Activated T-cell treated with anti-CD3 and anti-CD28 coated beads, Interleukin-2, amount 50 U/mL, for 72 hours (primary cell): ENCODE measurements around the gene DNAH5. TPM values are rescaled to one million over a fixed set of nuclear protein-coding genes. Genes with fewer than 3 reads are reported as not detected.

ENCODE experiments used
- ATAC-seq, 2 donors: fragments of 150-1000 bp; cut with Tn5 transposase; replicated peaks in 1 of 2; 2 replicates each; pipeline ENCODE4 v1.10.0; 2021; ENCODE audit warnings: moderate library complexity in 2 of 2, mild to moderate bottlenecking in 1 of 2
- DNase-seq, 2 donors: peaks; one replicate each; pipeline ENCODE4 v3.0.0; 2021 to 2022; ENCODE audit warnings: mixed read lengths in 1 of 2
- H3K27ac Mint-ChIP-seq: one replicate; pipeline ENCODE4 v1.8.0; 2022; ENCODE audit warnings: mild to moderate bottlenecking, moderate library complexity, mixed read lengths
- H3K27me3 Mint-ChIP-seq: one replicate; pipeline ENCODE4 v1.8.0; 2022; ENCODE audit warnings: low read depth, mixed read lengths
- H3K36me3 Mint-ChIP-seq, 2 donors: one replicate each; pipeline ENCODE4 v1.8.0; 2022; ENCODE audit warnings: mixed read lengths in 2 of 2, mild to moderate bottlenecking in 1 of 2; ENCODE audit not compliant: insufficient read depth in 2 of 2
- H3K4me1 Mint-ChIP-seq: one replicate; pipeline ENCODE4 v1.8.0; 2022; ENCODE audit warnings: low read depth, mixed read lengths
- H3K4me3 Mint-ChIP-seq, 2 donors: one replicate each; pipeline ENCODE4 v1.8.0; 2022; ENCODE audit warnings: mild to moderate bottlenecking in 2 of 2, mixed read lengths in 2 of 2, moderate library complexity in 2 of 2
- H3K9me3 Mint-ChIP-seq, 2 donors: one replicate each; pipeline ENCODE4 v1.8.0; 2022; ENCODE audit warnings: mixed read lengths in 2 of 2
- total RNA-seq, 2 donors: library from RNA; stranded (reverse); gene quantifications; one replicate each; pipeline ENCODE4 v1.2.3, GENCODE V29; 2022

DNAH5 gene
- total RNA-seq, 2 donors from 2014 or later = not detected

- Mint-ChIP-seq H3K27me3 (peaks cover 5% of the 10 kb centered on the region), H3K27ac (no peak overlapping the region), H3K36me3 (peaks cover 3 to 4% of the 10 kb centered on the region in 2 donors), H3K4me3 (no peak overlapping the region), H3K9me3 (peaks cover 3 to 11% of the 10 kb centered on the region in 2 donors), H3K4me1 (no peaks in the 10 kb centered on the region)
- no peak for DNase-seq
- no peak for ATAC-seq
Observed at GRCh38 chr5:13932011-13932410, 12.5 kb downstream of the DNAH5 start.

DNA sequence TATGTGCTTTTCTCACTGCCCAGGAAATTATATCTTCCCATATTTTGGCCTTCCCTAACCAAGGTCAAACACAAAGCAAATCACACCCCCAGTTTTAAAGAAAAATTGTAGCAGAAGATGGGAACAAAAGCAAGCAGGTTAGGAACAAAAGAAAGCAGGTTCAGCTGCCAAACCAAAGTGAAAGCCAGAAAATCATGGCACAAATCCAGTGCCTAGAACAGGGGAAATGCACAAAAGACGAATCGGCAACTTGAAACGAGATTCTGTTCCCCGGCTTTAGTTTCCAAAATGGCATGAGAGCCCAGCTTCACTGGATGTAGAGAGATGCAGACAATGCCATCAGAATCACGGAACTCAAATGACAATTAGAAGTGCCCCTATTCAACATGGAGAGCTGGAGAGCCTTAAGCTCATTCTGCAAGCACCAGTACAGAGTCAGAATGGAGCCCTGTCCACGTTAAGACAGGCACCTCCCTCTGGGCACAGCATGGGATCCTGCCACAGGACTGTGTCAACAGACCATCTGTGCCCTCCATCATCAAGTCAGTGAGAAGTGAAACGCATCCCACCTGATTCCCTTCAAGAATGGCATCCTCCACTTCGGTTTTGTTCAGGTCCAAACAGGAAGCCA lies 13.8 kb downstream of the DNAH5 start:
- H3K4me3 Mint-ChIP-seq = no peak overlapping the region
- DNase-seq (no peak), ATAC-seq (no peak)
- H3K9me3 Mint-ChIP-seq = peaks cover 3 to 11% of the 10 kb centered on the region in 2 donors
- H3K27ac Mint-ChIP-seq = no peak overlapping the region
- peaks cover 5% of the 10 kb centered on the region for H3K27me3 Mint-ChIP-seq
- no peaks in the 10 kb centered on the region for H3K4me1 Mint-ChIP-seq
- H3K36me3 Mint-ChIP-seq = peaks cover 3 to 4% of the 10 kb centered on the region in 2 donors

DNA sequence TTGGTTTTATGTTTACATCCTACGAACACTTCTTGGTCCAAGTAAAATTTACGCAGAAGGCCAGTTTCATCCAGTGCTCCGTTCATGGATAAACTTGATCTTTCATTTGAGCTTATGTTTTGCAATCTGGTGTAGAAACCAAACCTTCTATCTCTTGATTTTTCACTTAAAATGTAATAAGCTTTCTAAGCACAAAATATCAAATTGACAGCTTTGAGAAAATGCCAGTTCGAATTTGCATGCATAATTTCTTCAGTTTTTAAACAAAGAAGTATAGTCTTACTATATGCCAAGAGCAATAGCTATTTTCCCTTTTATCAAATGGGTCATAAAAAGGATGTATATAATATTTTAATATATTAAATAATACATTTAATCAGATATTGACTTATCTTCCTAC lies 17.8 kb downstream of the DNAH5 start:
- H3K9me3 Mint-ChIP-seq = no peaks in the 10 kb centered on the region
- no peaks in the 10 kb centered on the region for H3K36me3 Mint-ChIP-seq
- no peaks in the 10 kb centered on the region for H3K27me3 Mint-ChIP-seq
- DNase-seq (no peak), ATAC-seq (no peak)
- H3K4me1 Mint-ChIP-seq = no peaks in the 10 kb centered on the region
- H3K4me3 Mint-ChIP-seq = no peak overlapping the region
- H3K27ac Mint-ChIP-seq = no peak overlapping the region

GRCh38 chr5:13921578-13921977 lies 22.9 kb downstream of the DNAH5 start:
- H3K4me3 Mint-ChIP-seq = no peak overlapping the region

GRCh38 chr5:13919786-13920185 lies 24.7 kb downstream of the DNAH5 start:
- Mint-ChIP-seq H3K36me3 (no peaks in the 10 kb centered on the region), H3K27ac (no peak overlapping the region), H3K27me3 (no peaks in the 10 kb centered on the region), H3K4me1 (no peaks in the 10 kb centered on the region), H3K9me3 (peaks cover 0 to 2% of the 10 kb centered on the region in 2 donors), H3K4me3 (no peak overlapping the region)
- DNase-seq (no peak), ATAC-seq (no peak)

More at GRCh38 chr5:13921578-13921977, 22.9 kb downstream of the DNAH5 start:
- no peaks in the 10 kb centered on the region for H3K27me3 Mint-ChIP-seq
- H3K4me1 Mint-ChIP-seq = no peaks in the 10 kb centered on the region
- DNase-seq (no peak), ATAC-seq (no peak)
- H3K9me3 Mint-ChIP-seq = peaks cover 0 to 2% of the 10 kb centered on the region in 2 donors
- H3K36me3 Mint-ChIP-seq = no peaks in the 10 kb centered on the region
- H3K27ac Mint-ChIP-seq = no peak overlapping the region

GRCh38 chr5:13919087-13919486 lies 25.4 kb downstream of the DNAH5 start:
- Mint-ChIP-seq H3K9me3 (peaks cover under 1 to 2% of the 10 kb centered on the region in 2 donors), H3K36me3 (no peaks in the 10 kb centered on the region), H3K4me3 (no peak overlapping the region), H3K27ac (no peak overlapping the region), H3K27me3 (no peaks in the 10 kb centered on the region), H3K4me1 (no peaks in the 10 kb centered on the region)
- ATAC-seq = no peak
- DNase-seq = no peak

GRCh38 chr5:13917061-13917460 lies 27.4 kb downstream of the DNAH5 start:
- Mint-ChIP-seq H3K4me1 (no peaks in the 10 kb centered on the region), H3K9me3 (peaks cover 2% of the 10 kb centered on the region in 2 donors), H3K27me3 (no peaks in the 10 kb centered on the region), H3K27ac (no peak overlapping the region), H3K4me3 (no peak overlapping the region), H3K36me3 (no peaks in the 10 kb centered on the region)
- ATAC-seq (no peak), DNase-seq (no peak)

GRCh38 chr5:13913962-13914361 lies 30.5 kb downstream of the DNAH5 start:
- Mint-ChIP-seq H3K4me1 (no peaks in the 10 kb centered on the region), H3K27me3 (no peaks in the 10 kb centered on the region), H3K27ac (no peak overlapping the region), H3K9me3 (peaks cover 0 to 2% of the 10 kb centered on the region in 2 donors), H3K4me3 (no peak overlapping the region), H3K36me3 (no peaks in the 10 kb centered on the region)
- DNase-seq (no peak), ATAC-seq (no peak)

DNA sequence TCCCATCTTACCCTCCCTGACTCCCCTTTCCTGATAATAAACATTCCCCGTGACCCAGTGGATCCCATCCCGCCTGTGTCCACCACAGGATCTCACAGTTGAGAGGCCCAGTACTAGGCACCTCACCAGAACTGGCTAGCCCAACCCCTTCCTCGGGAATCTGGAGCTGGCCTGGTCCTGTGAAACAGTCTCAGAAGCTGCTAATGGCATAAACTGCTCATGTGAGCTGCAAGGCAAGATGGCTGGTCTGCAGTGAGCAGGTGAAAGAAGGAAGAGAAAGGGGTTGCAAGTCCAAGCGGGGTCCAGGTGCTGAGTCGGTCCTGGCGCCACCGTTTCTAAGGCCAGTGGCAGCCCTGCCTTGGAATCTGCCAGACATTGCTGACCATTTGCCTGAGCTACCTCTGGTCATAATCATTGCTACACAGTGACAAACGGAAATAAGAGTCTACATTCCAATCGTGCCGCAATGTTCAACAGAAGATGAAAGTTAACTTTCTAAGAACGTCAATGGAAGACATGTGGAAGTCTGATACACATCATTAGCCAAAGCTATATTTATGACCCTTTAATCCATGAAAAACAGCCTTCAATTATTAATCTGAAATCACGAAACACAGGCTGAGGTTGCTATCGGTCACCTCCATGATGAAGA lies 33.7 kb downstream of the DNAH5 start:
- DNase-seq (no peak), ATAC-seq (no peak)
- H3K27me3 Mint-ChIP-seq = no peaks in the 10 kb centered on the region
- H3K4me1 Mint-ChIP-seq = no peaks in the 10 kb centered on the region
- no peak overlapping the region for H3K4me3 Mint-ChIP-seq
- peaks cover 1 to 2% of the 10 kb centered on the region in 2 donors for H3K9me3 Mint-ChIP-seq
- no peak overlapping the region for H3K27ac Mint-ChIP-seq
- H3K36me3 Mint-ChIP-seq = no peaks in the 10 kb centered on the region

- Mint-ChIP-seq H3K4me3 (no peak overlapping the region), H3K27me3 (no peaks in the 10 kb centered on the region), H3K9me3 (peaks cover 1 to 2% of the 10 kb centered on the region in 2 donors), H3K27ac (no peak overlapping the region), H3K36me3 (no peaks in the 10 kb centered on the region), H3K4me1 (no peaks in the 10 kb centered on the region)
- DNase-seq (no peak), ATAC-seq (no peak)
Observed at GRCh38 chr5:13910201-13910600, 34.3 kb downstream of the DNAH5 start.

DNA sequence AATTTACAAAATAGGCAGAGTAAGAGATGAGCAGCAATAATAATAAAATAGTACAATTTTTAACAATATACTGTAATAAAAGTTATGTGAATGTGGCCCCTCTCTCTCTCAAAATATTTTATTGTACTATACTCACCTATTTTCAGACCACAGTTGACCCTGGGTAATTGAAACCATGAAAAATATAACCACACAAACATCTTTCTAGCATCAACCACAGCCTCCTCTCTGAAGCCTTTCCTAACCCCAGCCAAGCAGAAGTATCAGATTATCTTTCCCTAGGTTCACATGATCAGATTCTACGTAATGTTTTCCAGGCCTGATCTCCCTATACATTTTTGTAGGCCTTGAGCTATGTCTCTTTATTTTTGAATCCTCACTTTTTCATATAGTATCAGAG lies 35.2 kb downstream of the DNAH5 start:
- Mint-ChIP-seq H3K4me1 (no peaks in the 10 kb centered on the region), H3K36me3 (no peaks in the 10 kb centered on the region), H3K27me3 (no peaks in the 10 kb centered on the region), H3K9me3 (peaks cover 1 to 2% of the 10 kb centered on the region in 2 donors), H3K4me3 (no peak overlapping the region), H3K27ac (no peak overlapping the region)
- DNase-seq = no peak
- ATAC-seq = no peak

DNA sequence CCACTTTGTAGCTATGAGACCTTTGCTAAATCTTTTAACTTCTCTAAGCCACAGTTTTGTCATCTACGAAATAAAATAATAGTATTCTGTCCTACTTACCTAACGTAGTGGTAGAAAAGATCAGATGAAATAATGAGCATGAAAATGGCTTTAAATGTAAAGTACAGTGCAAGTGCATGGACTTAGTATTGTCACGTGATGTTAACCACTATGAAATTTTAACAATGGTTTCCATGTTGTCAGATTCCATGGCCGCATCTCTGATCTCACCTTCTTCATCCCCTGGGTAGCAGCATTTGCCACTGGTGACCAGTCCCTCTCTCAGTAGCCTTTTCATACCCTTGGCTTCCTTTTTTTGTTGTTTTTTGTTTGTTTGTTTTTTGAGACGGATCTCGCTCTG lies 45.9 kb downstream of the DNAH5 start:
- no peak for DNase-seq
- Mint-ChIP-seq H3K27ac (no peak overlapping the region), H3K27me3 (no peaks in the 10 kb centered on the region), H3K9me3 (peaks cover 2 to 15% of the 10 kb centered on the region in 2 donors), H3K4me1 (no peaks in the 10 kb centered on the region), H3K36me3 (peaks cover 0 to 1% of the 10 kb centered on the region in 2 donors), H3K4me3 (no peak overlapping the region)
- no peak for ATAC-seq

DNA sequence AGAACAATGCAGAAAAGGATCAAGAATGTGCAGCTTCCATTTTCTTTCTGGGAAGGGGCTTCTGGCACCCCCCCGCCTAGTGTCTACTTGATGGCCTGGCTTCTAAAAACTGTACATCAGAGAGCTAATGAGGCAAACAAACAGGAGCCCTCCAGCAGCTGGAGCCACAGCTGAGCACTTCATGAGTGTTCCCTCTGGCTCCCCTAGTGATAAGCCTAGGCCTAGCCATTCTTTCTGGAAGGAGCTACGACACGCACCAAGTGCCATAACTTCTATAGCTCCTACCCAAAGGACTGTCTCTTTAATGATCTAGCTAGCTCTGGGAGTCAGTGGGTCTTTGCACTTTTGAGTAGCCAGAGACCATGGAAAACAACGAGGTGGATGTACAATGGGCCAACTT lies 66.1 kb downstream of the DNAH5 start:
- no peak for DNase-seq
- no peaks in the 10 kb centered on the region for H3K4me1 Mint-ChIP-seq
- peaks cover 5 to 9% of the 10 kb centered on the region in 2 donors for H3K9me3 Mint-ChIP-seq
- no peak overlapping the region for H3K27ac Mint-ChIP-seq
- H3K4me3 Mint-ChIP-seq = no peak overlapping the region
- no peaks in the 10 kb centered on the region for H3K36me3 Mint-ChIP-seq
- ATAC-seq = no peak
- H3K27me3 Mint-ChIP-seq = no peaks in the 10 kb centered on the region

GRCh38 chr5:13866792-13867191 lies 77.7 kb downstream of the DNAH5 start:
- no peaks in the 10 kb centered on the region for H3K4me1 Mint-ChIP-seq
- H3K9me3 Mint-ChIP-seq = peaks cover 8 to 9% of the 10 kb centered on the region in 2 donors
- no peak overlapping the region for H3K27ac Mint-ChIP-seq
- DNase-seq (no peak), ATAC-seq (no peak)
- H3K27me3 Mint-ChIP-seq = no peaks in the 10 kb centered on the region
- H3K36me3 Mint-ChIP-seq = peaks cover 0 to 1% of the 10 kb centered on the region in 2 donors
- H3K4me3 Mint-ChIP-seq = no peak overlapping the region
